H9 (cell line): ENCODE data around the gene PKNOX2. TPM values are rescaled to one million over a fixed set of nuclear protein-coding genes. Genes with fewer than 3 reads are reported as not detected.

Experiments
- DNase-seq: peaks from one replicate; pipeline ENCODE4 v3.0.0-alpha.2; 2017
- H2AFZ ChIP-seq: one replicate; pipeline ENCODE4 v1.6.1; 2013; ENCODE audit warnings: mild to moderate bottlenecking, low read length, control low read depth, moderate library complexity
- H2AK5ac ChIP-seq: 2 replicates; pipeline ENCODE4 v1.6.1; 2013; ENCODE audit warnings: low read length, control low read depth, mixed read lengths; ENCODE audit not compliant: insufficient read length
- H2BK120ac ChIP-seq: one replicate; pipeline ENCODE4 v1.6.1; 2013; ENCODE audit warnings: low read depth, mild to moderate bottlenecking, low read length, control low read depth, inconsistent platforms; ENCODE audit not compliant: poor library complexity, severe bottlenecking
- H2BK12ac ChIP-seq: 2 replicates; pipeline ENCODE4 v1.6.1; 2013; ENCODE audit warnings: low read length, control low read depth, mixed read lengths, low read depth; ENCODE audit not compliant: insufficient read length
- H2BK15ac ChIP-seq: 2 replicates; pipeline ENCODE4 v1.6.1; 2013; ENCODE audit warnings: low read depth, low read length, control low read depth
- H2BK20ac ChIP-seq: one replicate; pipeline ENCODE4 v1.6.1; 2013; ENCODE audit warnings: low read depth, mild to moderate bottlenecking, low read length, control low read depth, inconsistent platforms; ENCODE audit not compliant: poor library complexity, severe bottlenecking
- H2BK5ac ChIP-seq: 2 replicates; pipeline ENCODE4 v1.6.1; 2013; ENCODE audit warnings: low read length, control low read depth, mixed read lengths; ENCODE audit not compliant: insufficient read length
- H3K14ac ChIP-seq: 2 replicates; pipeline ENCODE4 v1.6.1; 2013; ENCODE audit warnings: low read length, control low read depth; ENCODE audit not compliant: insufficient read depth
- H3K18ac ChIP-seq: 2 replicates; pipeline ENCODE4 v1.6.1; 2013; ENCODE audit warnings: low read depth, mild to moderate bottlenecking, mixed read lengths, low read length, control low read depth; ENCODE audit not compliant: insufficient read length
- H3K23ac ChIP-seq: 2 replicates; pipeline ENCODE4 v1.6.1; 2013; ENCODE audit warnings: low read length, control low read depth, mixed read lengths, low read depth; ENCODE audit not compliant: insufficient read length
- H3K23me2 ChIP-seq: 2 replicates; pipeline ENCODE4 v1.6.1; 2013; ENCODE audit warnings: low read depth, mild to moderate bottlenecking, mixed read lengths, low read length, control low read depth; ENCODE audit not compliant: insufficient read length, poor library complexity, severe bottlenecking
- H3K27ac ChIP-seq: 2 replicates; pipeline ENCODE4 v1.5.1; 2013; ENCODE audit warnings: low read length, control low read depth, mixed read lengths, low read depth; ENCODE audit not compliant: insufficient read length
- H3K27me3 ChIP-seq: 2 replicates; pipeline ENCODE4 v1.6.1; 2013; ENCODE audit warnings: low read length, control low read depth, inconsistent platforms; ENCODE audit not compliant: insufficient read depth
- H3K4ac ChIP-seq: 2 replicates; pipeline ENCODE4 v1.6.1; 2013; ENCODE audit warnings: low read depth, mild to moderate bottlenecking, control low read depth, inconsistent platforms, low read length, moderate library complexity
- H3K4me1 ChIP-seq: 2 replicates; pipeline ENCODE4 v1.6.1; 2013; ENCODE audit warnings: low read length, control low read depth, inconsistent platforms; ENCODE audit not compliant: insufficient read depth
- H3K4me2 ChIP-seq: 2 replicates; pipeline ENCODE4 v1.6.1; 2013; ENCODE audit warnings: low read length, control low read depth, mixed read lengths; ENCODE audit not compliant: insufficient read length, insufficient read depth
- H3K56ac ChIP-seq: 2 replicates; pipeline ENCODE4 v1.6.1; 2013; ENCODE audit warnings: low read depth, mild to moderate bottlenecking, mixed read lengths, low read length, control low read depth; ENCODE audit not compliant: insufficient read length
- H3K79me1 ChIP-seq: 2 replicates; pipeline ENCODE4 v1.6.1; 2013; ENCODE audit warnings: low read depth, mild to moderate bottlenecking, moderate library complexity, low read length, control low read depth, inconsistent platforms; ENCODE audit not compliant: insufficient read depth, poor library complexity, severe bottlenecking
- H3K79me2 ChIP-seq: 2 replicates; pipeline ENCODE4 v1.6.1; 2013; ENCODE audit warnings: low read length, control low read depth, inconsistent platforms; ENCODE audit not compliant: insufficient read depth
- H3K9ac ChIP-seq: 2 replicates; pipeline ENCODE4 v1.6.1; 2013; ENCODE audit warnings: low read length, control low read depth, mixed read lengths; ENCODE audit not compliant: insufficient read length; ENCODE audit errors: extremely low read depth
- H3K9me3 ChIP-seq: one replicate; pipeline ENCODE4 v1.6.1; 2013; ENCODE audit warnings: low read depth, low read length, inconsistent platforms; ENCODE audit not compliant: control insufficient read depth
- H3T11ph ChIP-seq: one replicate; pipeline ENCODE4 v1.6.1; 2013; ENCODE audit warnings: mild to moderate bottlenecking, low read length, control low read depth, inconsistent platforms
- H4K20me1 ChIP-seq: one replicate; pipeline ENCODE4 v1.6.1; 2013; ENCODE audit not compliant: control insufficient read depth, insufficient read length, insufficient read depth
- H4K5ac ChIP-seq: 2 replicates; pipeline ENCODE4 v1.6.1; 2013; ENCODE audit warnings: low read depth, mild to moderate bottlenecking, mixed read lengths, low read length, control low read depth; ENCODE audit not compliant: insufficient read length
- H4K8ac ChIP-seq: replicated peaks from 2 replicates; pipeline ENCODE4 v1.6.1; 2013; ENCODE audit warnings: low read length, control low read depth, mixed read lengths, low read depth; ENCODE audit not compliant: insufficient read length
- H4K91ac ChIP-seq: 2 replicates; pipeline ENCODE4 v1.6.1; 2013; ENCODE audit warnings: low read depth, mild to moderate bottlenecking, moderate library complexity, mixed read lengths, low read length, control low read depth; ENCODE audit not compliant: insufficient read length
- H3K27ac Mint-ChIP-seq, 3 experiments: 2 replicates in 2 of 3; 3 replicates in 1 of 3; pipeline ENCODE4 v1.8.0; 2020 to 2021; ENCODE audit warnings: mixed read lengths in 3 of 3, mild to moderate bottlenecking in 1 of 3, moderate library complexity in 1 of 3
- H3K27me3 Mint-ChIP-seq: 2 replicates; pipeline ENCODE4 v1.8.0; 2021; ENCODE audit warnings: low read depth, mild to moderate bottlenecking, moderate library complexity, mixed read lengths
- H3K36me3 Mint-ChIP-seq, 3 experiments: 2 replicates in 2 of 3; 3 replicates in 1 of 3; pipeline ENCODE4 v1.8.0; 2020 to 2021; ENCODE audit warnings: low read depth in 3 of 3, mixed read lengths in 3 of 3; ENCODE audit not compliant: insufficient read depth in 1 of 3
- H3K4me1 Mint-ChIP-seq, 2 experiments: 2 replicates each; pipeline ENCODE4 v1.8.0; 2020; ENCODE audit warnings: mixed read lengths in 2 of 2
- H3K4me3 Mint-ChIP-seq, 2 experiments: 2 replicates in 1 of 2; 3 replicates in 1 of 2; pipeline ENCODE4 v1.8.0; 2020 to 2021; ENCODE audit warnings: mild to moderate bottlenecking in 2 of 2, mixed read lengths in 2 of 2, moderate library complexity in 1 of 2
- H3K9me3 Mint-ChIP-seq, 2 experiments: 2 replicates in 1 of 2; 3 replicates in 1 of 2; pipeline ENCODE4 v1.8.0; 2020; ENCODE audit warnings: mild to moderate bottlenecking in 2 of 2, mixed read lengths in 2 of 2, moderate library complexity in 1 of 2
- CTCF ChIP-seq: fragments of 200-600 bp; sonication (generic); conservative IDR thresholded peaks from 3 replicates; pipeline ENCODE4 v1.8.0; 2021; ENCODE audit warnings: antibody characterized with exemption, mild to moderate bottlenecking
- total RNA-seq: library from RNA; stranded (reverse); gene quantifications from 2 replicates; pipeline ENCODE4 v1.2.1, GENCODE V29; 2021

Gene PKNOX2
- total RNA-seq, 1 experiment from 2014 or later: 1.3 TPM

- H3K4me1 ChIP-seq: no peaks in the 10 kb centered on the region
- H3K9ac ChIP-seq: no peak overlapping the region
- H3K27me3 ChIP-seq: no peaks in the 10 kb centered on the region; the same call in 1 of the 2 replicates
- no peak overlapping the region for H3K4me2 ChIP-seq
- no peak overlapping the region for H3K23ac ChIP-seq
- no peak overlapping the region for H3K4me3 Mint-ChIP-seq
- peaks cover 9 to 14% of the 10 kb centered on the region in 2 experiments for H3K4me1 Mint-ChIP-seq
- no peak overlapping the region for H2BK12ac ChIP-seq
- no peak overlapping the region for H2BK120ac ChIP-seq
- H3K27ac ChIP-seq: no peak overlapping the region
- no peak overlapping the region for H2BK15ac ChIP-seq
- no peak overlapping the region for H2BK5ac ChIP-seq
- no peak overlapping the region for H4K5ac ChIP-seq
- H3K27ac Mint-ChIP-seq: no peak overlapping the region
- H3K79me2 ChIP-seq: no peaks in the 10 kb centered on the region
- no peaks in the 10 kb centered on the region for H3K9me3 ChIP-seq
- no peak overlapping the region for H2BK20ac ChIP-seq
- H3K27me3 Mint-ChIP-seq: no peaks in the 10 kb centered on the region; the same call in none of the 2 replicates
- H3K18ac ChIP-seq: no peak overlapping the region
- no peak overlapping the region for H3K56ac ChIP-seq
- no peak overlapping the region for H2AK5ac ChIP-seq
- H3K4ac ChIP-seq: no peak overlapping the region
- no peaks in the 10 kb centered on the region for H3K23me2 ChIP-seq
- no peaks in the 10 kb centered on the region for H3K79me1 ChIP-seq
- DNase-seq: no peak
- H3T11ph ChIP-seq: no peak overlapping the region
- TF ChIP-seq CTCF: no peak
- no peaks in the 10 kb centered on the region for H4K20me1 ChIP-seq
- no peak overlapping the region for H3K14ac ChIP-seq
- H4K91ac ChIP-seq: no peak overlapping the region
- H3K9me3 Mint-ChIP-seq: no peaks in the 10 kb centered on the region
- no peaks in the 10 kb centered on the region for H3K36me3 Mint-ChIP-seq
- no peak overlapping the region for H2AFZ ChIP-seq
- no peak overlapping the region for H4K8ac ChIP-seq
These were observed 112.0 kb downstream of the PKNOX2 start for GRCh38 chr11:125276619-125276976.
